ENCODE data around the gene CCNK. TPM values are rescaled to one million over a fixed set of nuclear protein-coding genes. Genes with fewer than 3 reads are reported as not detected.
A peak's percentile ranks its signal among the peaks of the same experiment; 100 is the strongest.

Gene CCNK
- total and polyA plus RNA-seq, 8 donors = 43.2 to 52.5 (median 45.9) TPM

GRCh38 chr14:99519347-99519881, 38.2 kb downstream of the CCNK start:
- no peak for ATAC-seq
- H3K4me3 ChIP-seq = no peak overlapping the region
- intact Hi-C loops (cut with DNase I) = loop anchor here in 1 of 2 donors (5.0 kb wide), 1 partner anchor 108 kb away; no protein-coding TSS in a partner anchor
- H3K27ac ChIP-seq = no peak overlapping the region
- H3K36me3 ChIP-seq = peaks cover 0 to 12% of the 10 kb centered on the region in 2 donors
- no peak for DNase-seq
- no peak for TF ChIP-seq CTCF (IDR thresholded peaks at IDR 0.05)
- peaks cover 0 to 21% of the 10 kb centered on the region in 2 donors for H3K4me1 ChIP-seq
- no peaks in the 10 kb centered on the region for H3K27me3 ChIP-seq
- H3K9me3 ChIP-seq = no peaks in the 10 kb centered on the region

- TF ChIP-seq CTCF (IDR thresholded peaks at IDR 0.05) = no peak
- Histone ChIP-seq H3K4me1 (peaks cover 4 to 27% of the 10 kb centered on the region in 2 donors), H3K36me3 (peaks cover 0 to 7% of the 10 kb centered on the region in 2 donors), H3K27ac (no peak overlapping the region), H3K27me3 (no peaks in the 10 kb centered on the region), H3K4me3 (no peak overlapping the region), H3K9me3 (no peaks in the 10 kb centered on the region)
- ATAC-seq (no peak), DNase-seq (peak in 1 of 4 donors; percentile 54)
- intact Hi-C loops (cut with DNase I) = loop anchor here (5.0 to 10.0 kb wide), 2 partner anchors 105 to 107 kb away; no protein-coding TSS in a partner anchor
Observed at GRCh38 chr14:99519931-99520421, 38.8 kb downstream of the CCNK start.

GRCh38 chr14:99520571-99521081, 39.4 kb downstream of the CCNK start:
- intact Hi-C loops (cut with DNase I) = loop anchor here in 1 of 2 donors (10.0 kb wide), 1 partner anchor 104 kb away; no protein-coding TSS in a partner anchor
- Histone ChIP-seq H3K27me3 (no peaks in the 10 kb centered on the region), H3K9me3 (no peaks in the 10 kb centered on the region), H3K27ac (no peak overlapping the region), H3K36me3 (peaks cover 0 to 3% of the 10 kb centered on the region in 2 donors), H3K4me1 (peaks cover 4 to 33% of the 10 kb centered on the region in 2 donors), H3K4me3 (no peak overlapping the region)
- no peak for ATAC-seq
- TF ChIP-seq CTCF (IDR thresholded peaks at IDR 0.05) = no peak
- peak in 1 of 4 donors; percentile 43 for DNase-seq

GRCh38 chr14:99521176-99522024, 40.2 kb downstream of the CCNK start:
- no peak for TF ChIP-seq CTCF (IDR thresholded peaks at IDR 0.05)
- Histone ChIP-seq H3K36me3 (no peaks in the 10 kb centered on the region), H3K4me1 (peaks cover 4 to 36% of the 10 kb centered on the region in 2 donors), H3K4me3 (no peak overlapping the region), H3K27me3 (no peaks in the 10 kb centered on the region), H3K9me3 (no peaks in the 10 kb centered on the region), H3K27ac (no peak overlapping the region)
- intact Hi-C loops (cut with DNase I) = loop anchor here in 1 of 2 donors (10.0 kb wide), 1 partner anchor 103 kb away; no protein-coding TSS in a partner anchor
- ATAC-seq (no peak), DNase-seq (peak in 1 of 4 donors; percentile 62)

- no peak overlapping the region for H3K27ac ChIP-seq
- ATAC-seq (no peak), DNase-seq (no peak)
Observed at GRCh38 chr14:99522025-99522401, 40.8 kb downstream of the CCNK start.

More at GRCh38 chr14:99522025-99522401, 40.8 kb downstream of the CCNK start:
- Histone ChIP-seq H3K4me3 (no peak overlapping the region), H3K36me3 (no peaks in the 10 kb centered on the region), H3K4me1 (peaks cover 4 to 36% of the 10 kb centered on the region in 2 donors), H3K27me3 (no peaks in the 10 kb centered on the region), H3K9me3 (no peaks in the 10 kb centered on the region)
- no peak for TF ChIP-seq CTCF (IDR thresholded peaks at IDR 0.05)
- intact Hi-C loops (cut with DNase I) = loop anchor here in 1 of 2 donors (10.0 kb wide), 1 partner anchor 103 kb away; no protein-coding TSS in a partner anchor
